Parathyroid adenoma (tissue), 2 donors: ENCODE results near the gene STX4.

Experiments used
- H2AFZ ChIP-seq: fragments of 300-600 bp; sonication (generic); one replicate; pipeline ENCODE4 v1.7.0; 2017; ENCODE audit warnings: antibody characterized with exemption, mild to moderate bottlenecking
- H3K27ac ChIP-seq: fragments of 300-600 bp; sonication (generic); one replicate; pipeline ENCODE4 v1.7.0; 2017
- H3K27me3 ChIP-seq: fragments of 300-600 bp; sonication (generic); one replicate; pipeline ENCODE4 v1.7.0; 2017; ENCODE audit warnings: low read length; ENCODE audit not compliant: control insufficient read depth, insufficient read depth
- H3K36me3 ChIP-seq: fragments of 300-600 bp; sonication (generic); one replicate; pipeline ENCODE4 v1.7.0; 2017; ENCODE audit warnings: low read length; ENCODE audit not compliant: control insufficient read depth, insufficient read depth
- H3K4me1 ChIP-seq: fragments of 300-600 bp; sonication (generic); one replicate; pipeline ENCODE4 v1.7.0; 2017; ENCODE audit warnings: control low read depth
- H3K4me2 ChIP-seq: fragments of 300-600 bp; sonication (generic); one replicate; pipeline ENCODE4 v1.7.0; 2017; ENCODE audit warnings: low read length
- H3K4me3 ChIP-seq: fragments of 300-600 bp; sonication (generic); one replicate; pipeline ENCODE4 v1.7.0; 2017; ENCODE audit warnings: low read depth, low read length
- H3K79me2 ChIP-seq: fragments of 300-600 bp; sonication (generic); one replicate; pipeline ENCODE4 v1.7.0; 2017; ENCODE audit warnings: control low read depth
- H3K9ac ChIP-seq: fragments of 300-600 bp; sonication (generic); one replicate; pipeline ENCODE4 v1.7.0; 2017; ENCODE audit warnings: mild to moderate bottlenecking
- H3K9me3 ChIP-seq: fragments of 300-600 bp; sonication (generic); one replicate; pipeline ENCODE4 v1.7.0; 2017; ENCODE audit warnings: low read length; ENCODE audit not compliant: control insufficient read depth
- CTCF ChIP-seq: fragments of 300-600 bp; sonication (generic); IDR thresholded peaks from one replicate; pipeline ENCODE4 v1.7.0; 2017; ENCODE audit warnings: antibody characterized with exemption, mild to moderate bottlenecking
- donor health status: primary hyperparathyroidism.

Gene STX4

GRCh38 chr16:30996324-30996984 lies 36.9 kb upstream of the STX4 start:
- no peak for TF ChIP-seq CTCF
- H2AFZ ChIP-seq: peak overlapping the region; percentile 87
- H3K4me2 ChIP-seq: peak overlapping the region; percentile 73
- H3K9ac ChIP-seq: no peak overlapping the region
- no peaks in the 10 kb centered on the region for H3K27me3 ChIP-seq
- H3K4me1 ChIP-seq: peaks cover 3% of the 10 kb centered on the region
- peak overlapping the region; percentile 60 for H3K4me3 ChIP-seq
- H3K27ac ChIP-seq: no peak overlapping the region
- no peaks in the 10 kb centered on the region for H3K9me3 ChIP-seq
- H3K36me3 ChIP-seq: no peaks in the 10 kb centered on the region
- no peaks in the 10 kb centered on the region for H3K79me2 ChIP-seq

GRCh38 chr16:30996985-30997724 lies 36.2 kb upstream of the STX4 start:
- no peak for TF ChIP-seq CTCF
- Histone ChIP-seq H3K4me1 (peaks cover 9% of the 10 kb centered on the region), H3K4me3 (peak overlapping the region; percentile 60), H3K9ac (no peak overlapping the region), H3K9me3 (no peaks in the 10 kb centered on the region), H3K79me2 (no peaks in the 10 kb centered on the region), H2AFZ (peak overlapping the region; percentile 87), H3K27ac (no peak overlapping the region), H3K36me3 (no peaks in the 10 kb centered on the region), H3K27me3 (no peaks in the 10 kb centered on the region), H3K4me2 (peak overlapping the region; percentile 73)

- Histone ChIP-seq H3K4me1 (peaks cover 14% of the 10 kb centered on the region), H3K4me2 (peak overlapping the region; percentile 73), H3K9ac (no peak overlapping the region), H3K9me3 (no peaks in the 10 kb centered on the region), H3K27ac (peak overlapping the region; percentile 39), H2AFZ (peak overlapping the region; percentile 87), H3K4me3 (peak overlapping the region; percentile 60), H3K36me3 (no peaks in the 10 kb centered on the region), H3K79me2 (no peaks in the 10 kb centered on the region), H3K27me3 (no peaks in the 10 kb centered on the region)
- TF ChIP-seq CTCF: no peak
Measured at GRCh38 chr16:30997725-30998711, 35.3 kb upstream of the STX4 start.

- Histone ChIP-seq H3K27me3 (no peaks in the 10 kb centered on the region), H3K4me1 (peaks cover 14% of the 10 kb centered on the region), H3K9me3 (no peaks in the 10 kb centered on the region), H3K9ac (no peak overlapping the region), H3K79me2 (no peaks in the 10 kb centered on the region), H3K36me3 (no peaks in the 10 kb centered on the region), H3K27ac (peak overlapping the region; percentile 39), H2AFZ (peak overlapping the region; percentile 60), H3K4me2 (no peak overlapping the region), H3K4me3 (no peak overlapping the region)
- TF ChIP-seq CTCF: no peak
Measured at GRCh38 chr16:30998852-30999761, 34.3 kb upstream of the STX4 start.
